CD4-positive, alpha-beta T cell (primary cell): Measurements from ENCODE around the gene LBH. TPM values are rescaled to one million over a fixed set of nuclear protein-coding genes. Genes with fewer than 3 reads are reported as not detected.

Experiments
- ATAC-seq: fragments of 200-7000 bp; cut with Tn5 transposase; one replicate; pipeline ENCODE4 v1.10.0; 2022; ENCODE audit warnings: mild to moderate bottlenecking; ENCODE audit not compliant: poor library complexity
- CTCF ChIA-PET: fragments of 350-600 bp; sonication (Branson Sonifier 250); formaldehyde crosslinking; loops from one replicate; lab custom pipeline; 2021; ENCODE audit warnings: antibody characterized with exemption, inconsistent platforms; lab: Charles Lee
- POLR2A ChIA-PET: fragments of 350-600 bp; sonication (Branson Sonifier 250); formaldehyde crosslinking; loops from one replicate; lab custom pipeline; 2021; ENCODE audit warnings: antibody characterized with exemption, inconsistent platforms; lab: Charles Lee
- DNase-seq, 14 experiments: peaks; one replicate each; pipeline ENCODE4 v3.0.0-alpha.2; 2013 to 2020; ENCODE audit warnings: mixed read lengths in 2 of 14
- H3K27ac ChIP-seq, 2 donors: one replicate each; pipeline versions ENCODE4 v1.5.1 to v1.7.0; 2013; ENCODE audit warnings: low read length in 2 of 2, low read depth in 1 of 2, mild to moderate bottlenecking in 1 of 2
- H3K27me3 ChIP-seq, 2 experiments: 1 replicate in 1 of 2; 2 replicates in 1 of 2; pipeline versions ENCODE4 v1.6.1 to v1.7.0; 2013; ENCODE audit warnings: low read length in 2 of 2, control low read depth in 1 of 2, mild to moderate bottlenecking in 1 of 2, moderate library complexity in 1 of 2; ENCODE audit not compliant: insufficient read depth in 2 of 2, control insufficient read depth in 1 of 2
- H3K36me3 ChIP-seq: one replicate; pipeline ENCODE4 v1.6.1; 2013; ENCODE audit warnings: low read length, control low read depth; ENCODE audit not compliant: insufficient read depth
- H3K4me1 ChIP-seq: one replicate; pipeline ENCODE4 v1.6.1; 2013; ENCODE audit warnings: low read length, control low read depth; ENCODE audit not compliant: insufficient read depth
- H3K4me3 ChIP-seq: one replicate; pipeline ENCODE4 v1.5.1; 2013; ENCODE audit warnings: mild to moderate bottlenecking, low read length, moderate library complexity
- H3K9me3 ChIP-seq, 2 experiments: 1 replicate in 1 of 2; 2 replicates in 1 of 2; pipeline versions ENCODE4 v1.6.1 to v1.7.0; 2013; ENCODE audit warnings: low read length in 2 of 2, mild to moderate bottlenecking in 2 of 2, control low read depth in 1 of 2, moderate library complexity in 1 of 2; ENCODE audit not compliant: control insufficient read depth in 1 of 2, insufficient read depth in 1 of 2
- H3K27ac Mint-ChIP-seq: one replicate; pipeline ENCODE4 v1.8.0; 2020; ENCODE audit warnings: mixed read lengths
- H3K27me3 Mint-ChIP-seq: one replicate; pipeline ENCODE4 v1.8.0; 2021; ENCODE audit warnings: mixed read lengths
- H3K36me3 Mint-ChIP-seq: one replicate; pipeline ENCODE4 v1.8.0; 2021; ENCODE audit warnings: low read depth, mixed read lengths
- H3K4me1 Mint-ChIP-seq: one replicate; pipeline ENCODE4 v1.8.0; 2021; ENCODE audit warnings: low read depth, mixed read lengths
- H3K4me3 Mint-ChIP-seq: one replicate; pipeline ENCODE4 v1.8.0; 2020; ENCODE audit warnings: mild to moderate bottlenecking, mixed read lengths
- H3K9me3 Mint-ChIP-seq: one replicate; pipeline ENCODE4 v1.8.0; 2020; ENCODE audit warnings: mixed read lengths
- CTCF ChIP-seq: fragments of 200-600 bp; IDR thresholded peaks from one replicate; pipeline ENCODE4 v1.8.0; 2022; ENCODE audit warnings: antibody characterized with exemption, mild to moderate bottlenecking
- intact Hi-C, 2 experiments: fragments of 100-400 bp; cut with DNase I in 1 of 2; cut with micrococcal nuclease in 1 of 2; formaldehyde crosslinking; loops; one replicate each; pipeline versions ENCODE4 v1.15.1 to v1.9.0; 2023 to 2025; cut with DNase I, micrococcal nuclease
- total RNA-seq, 174 experiments: library from RNA in 2 of 174; stranded (reverse) in 2 of 174; gene quantifications; one replicate each; pipeline ENCODE4 v1.2.3 and lab custom pipeline; 2021 to 2026

LBH gene
- total RNA-seq, 2 experiments from 2014 or later: 131 to 135 TPM

DNA sequence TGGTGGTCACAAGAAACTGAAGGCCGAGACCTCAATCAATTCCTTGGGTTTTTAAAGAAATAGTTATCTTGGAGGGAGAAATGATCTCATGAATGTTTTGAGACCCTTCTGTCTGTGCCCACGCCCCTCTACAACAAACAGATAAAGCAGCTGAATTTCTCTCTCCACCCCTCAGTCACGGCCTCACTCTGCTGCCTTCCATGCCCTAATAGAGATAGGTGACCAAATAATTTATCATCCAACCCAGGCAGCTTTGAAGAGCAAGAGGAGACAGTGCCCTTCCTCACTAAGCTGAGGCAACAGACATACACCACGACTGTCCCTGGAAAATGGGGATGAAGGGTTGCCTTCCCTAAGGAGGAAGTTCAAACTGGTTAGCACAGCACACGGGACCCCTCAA lies 71.2 kb downstream of the LBH start:
- Histone ChIP-seq H3K4me1 (no peaks in the 10 kb centered on the region), H3K27ac (no peak overlapping the region), H3K4me3 (no peak overlapping the region), H3K9me3 (no peaks in the 10 kb centered on the region), H3K36me3 (no peaks in the 10 kb centered on the region), H3K27me3 (no peaks in the 10 kb centered on the region)
- ATAC-seq: no peak
- ChIA-PET POLR2A (no interaction called here), CTCF (no interaction called here)
- Mint-ChIP-seq H3K36me3 (no peaks in the 10 kb centered on the region), H3K4me3 (no peak overlapping the region), H3K27me3 (no peaks in the 10 kb centered on the region), H3K27ac (no peak overlapping the region), H3K4me1 (peaks cover 7% of the 10 kb centered on the region), H3K9me3 (no peaks in the 10 kb centered on the region)
- intact Hi-C loops: no loop called here
- TF ChIP-seq CTCF: no peak
- DNase-seq: no peak

DNA sequence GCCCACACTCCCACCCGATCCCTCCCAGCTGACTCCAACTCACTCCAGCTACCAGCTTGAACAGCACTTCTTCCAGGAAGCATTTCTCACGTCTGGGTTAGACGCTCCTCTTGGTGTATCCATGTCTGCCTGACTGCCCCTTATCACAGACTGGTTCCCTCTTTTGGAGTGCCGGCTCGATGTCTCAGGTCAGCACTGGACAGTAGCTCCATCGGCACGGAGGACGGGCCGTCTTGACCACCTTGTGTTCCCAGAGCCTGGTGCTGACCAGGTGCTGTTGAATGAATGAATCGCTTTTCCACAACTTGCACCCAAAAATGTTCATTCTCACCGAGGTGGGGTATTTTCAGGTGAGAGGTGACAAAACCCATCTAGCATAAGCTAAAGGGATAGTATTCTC lies 71.8 kb downstream of the LBH start:
- no peak for TF ChIP-seq CTCF
- H3K9me3 Mint-ChIP-seq: no peaks in the 10 kb centered on the region
- ChIA-PET POLR2A (no interaction called here), CTCF (interaction anchor here (1.0 kb wide), 1 partner anchor 64 kb away, joined by 3 read pairs; no protein-coding TSS in a partner anchor)
- H3K36me3 Mint-ChIP-seq: no peaks in the 10 kb centered on the region
- no peak overlapping the region for H3K4me3 Mint-ChIP-seq
- Histone ChIP-seq H3K4me3 (no peak overlapping the region), H3K9me3 (no peaks in the 10 kb centered on the region), H3K27ac (no peak overlapping the region), H3K27me3 (no peaks in the 10 kb centered on the region), H3K36me3 (no peaks in the 10 kb centered on the region), H3K4me1 (no peaks in the 10 kb centered on the region)
- ATAC-seq (no peak), DNase-seq (no peak)
- no peaks in the 10 kb centered on the region for H3K27me3 Mint-ChIP-seq
- H3K27ac Mint-ChIP-seq: no peak overlapping the region
- intact Hi-C loops: no loop called here
- H3K4me1 Mint-ChIP-seq: peaks cover 5% of the 10 kb centered on the region

DNA sequence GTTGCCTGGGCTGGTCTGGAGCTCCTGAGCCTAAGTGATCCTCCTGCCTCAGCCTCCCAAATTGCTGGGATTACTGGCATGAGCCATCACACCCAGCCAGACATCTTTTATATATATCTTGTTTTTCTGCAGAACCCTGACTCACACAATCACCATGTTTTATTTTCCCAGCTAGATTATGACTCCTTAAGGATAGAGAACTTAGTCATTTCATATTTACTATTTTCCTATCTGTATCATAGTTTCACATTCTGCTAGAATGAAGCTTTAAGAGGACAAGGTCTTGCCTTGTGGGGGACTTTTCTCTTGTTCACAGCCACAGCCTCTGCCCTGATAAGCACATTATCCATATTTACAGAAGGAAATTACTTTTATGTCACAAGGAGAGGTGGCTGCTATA lies 73.9 kb downstream of the LBH start:
- Histone ChIP-seq H3K4me3 (no peak overlapping the region), H3K27ac (no peak overlapping the region), H3K9me3 (no peaks in the 10 kb centered on the region), H3K4me1 (no peaks in the 10 kb centered on the region), H3K27me3 (no peaks in the 10 kb centered on the region), H3K36me3 (no peaks in the 10 kb centered on the region)
- ATAC-seq (no peak), DNase-seq (no peak)
- Mint-ChIP-seq H3K27me3 (no peaks in the 10 kb centered on the region), H3K4me3 (no peak overlapping the region), H3K4me1 (peaks cover 7% of the 10 kb centered on the region), H3K27ac (no peak overlapping the region), H3K9me3 (no peaks in the 10 kb centered on the region), H3K36me3 (no peaks in the 10 kb centered on the region)
- ChIA-PET CTCF (no interaction called here), POLR2A (no interaction called here)
- intact Hi-C loops: no loop called here
- no peak for TF ChIP-seq CTCF
